Endothelial cell of umbilical vein (primary cell): ENCODE measurements around the gene PKP4. TPM values are rescaled to one million over a fixed set of nuclear protein-coding genes. Genes with fewer than 3 reads are reported as not detected.
A peak's percentile ranks its signal among the peaks of the same experiment; 100 is the strongest.

ENCODE experiments used
- BruUV-seq: library from RNA; stranded (reverse); fragments of 400-500 nt; replicated peaks from 2 replicates; lab custom pipeline; 2021; lab: Mats Ljungman, UMichigan
- CTCF ChIA-PET: fragments of 300-600, 350-600 bp; sonication (Branson Sonifier 250); formaldehyde crosslinking; loops from one replicate; lab custom pipeline; 2021; ENCODE audit warnings: antibody characterized with exemption, inconsistent platforms; lab: Charles Lee
- POLR2A ChIA-PET: fragments of 300-600, 350-600 bp; sonication (Branson Sonifier 250); formaldehyde crosslinking; loops from one replicate; lab custom pipeline; 2021; ENCODE audit warnings: antibody characterized with exemption, inconsistent platforms; lab: Charles Lee
- DNase-seq: peaks from one replicate; pipeline ENCODE4 v3.0.0-alpha.2; 2011; ENCODE audit warnings: low read depth, low spot score
- FAIRE-seq: peaks from 2 replicates; lab custom pipeline; 2011; peaks lifted over from hg19 to GRCh38; lab: Jason Lieb, UNC
- H2AFZ ChIP-seq: 2 replicates; pipeline ENCODE4 v1.6.0; 2012; ENCODE audit warnings: low read depth, low read length, control low read depth, inconsistent platforms
- H3K27ac ChIP-seq: 2 replicates; pipeline ENCODE4 v1.5.1; 2011; ENCODE audit warnings: low read depth, mild to moderate bottlenecking, control low read depth, low read length, moderate library complexity; ENCODE audit not compliant: insufficient read depth
- H3K27me3 ChIP-seq, 2 experiments: 2 replicates each; pipeline versions ENCODE4 v1.6.0 to v1.6.1; 2011; ENCODE audit warnings: low read length in 2 of 2, mixed read lengths in 1 of 2; ENCODE audit not compliant: control insufficient read depth in 2 of 2, insufficient read depth in 2 of 2
- H3K36me3 ChIP-seq, 2 experiments: 2 replicates in 1 of 2; 3 replicates in 1 of 2; pipeline ENCODE4 v1.5.1; 2011; ENCODE audit warnings: low read length in 2 of 2, mild to moderate bottlenecking in 1 of 2, moderate library complexity in 1 of 2; ENCODE audit not compliant: control insufficient read depth in 2 of 2, insufficient read depth in 2 of 2; ENCODE audit errors: extremely low read depth in 1 of 2
- H3K4me1 ChIP-seq: 3 replicates; pipeline ENCODE4 v1.5.1; 2011; ENCODE audit warnings: mild to moderate bottlenecking, low read length; ENCODE audit not compliant: control insufficient read depth, insufficient read depth; ENCODE audit errors: extremely low read depth
- H3K4me2 ChIP-seq: 2 replicates; pipeline ENCODE4 v1.6.1; 2011; ENCODE audit warnings: low read length, control low read depth, mixed read lengths; ENCODE audit not compliant: insufficient read depth
- H3K4me3 ChIP-seq, 3 experiments: fragments of 200-600 bp in 1 of 3; sonication (generic), shearing (Covaris generic) in 1 of 3; replicated peaks in 1 of 3; 2 replicates each; pipeline ENCODE4 v1.5.1; 2011 to 2016; ENCODE audit warnings: control low read depth in 3 of 3, low read length in 3 of 3, mild to moderate bottlenecking in 2 of 3, inconsistent platforms in 1 of 3, low read depth in 1 of 3, moderate library complexity in 1 of 3; ENCODE audit not compliant: insufficient read depth in 1 of 3
- H3K79me2 ChIP-seq: 2 replicates; pipeline ENCODE4 v1.6.0; 2012; ENCODE audit warnings: low read length, inconsistent platforms; ENCODE audit not compliant: control insufficient read depth, insufficient read depth
- H3K9ac ChIP-seq: replicated peaks from 2 replicates; pipeline ENCODE3; 2011; ENCODE audit warnings: low read length, control low read depth; ENCODE audit not compliant: insufficient read depth; ENCODE audit errors: extremely low read depth
- H3K9me1 ChIP-seq: replicated peaks from 3 replicates; pipeline ENCODE4 v1.6.0; 2011; ENCODE audit warnings: mild to moderate bottlenecking, low read length; ENCODE audit not compliant: control insufficient read depth, insufficient read depth; ENCODE audit errors: extremely low read depth
- H3K9me3 ChIP-seq: replicated peaks from 2 replicates; pipeline ENCODE4 v1.5.1; 2012; ENCODE audit warnings: low read length, inconsistent platforms; ENCODE audit not compliant: control insufficient read depth, insufficient read depth
- H4K20me1 ChIP-seq: replicated peaks from 2 replicates; pipeline ENCODE3; 2011; ENCODE audit warnings: mild to moderate bottlenecking, low read length; ENCODE audit not compliant: control insufficient read depth, insufficient read depth; ENCODE audit errors: extremely low read depth
- CTCF ChIP-seq, 2 donors: IDR thresholded peaks; 1 replicate in 1 of 2; 2 replicates in 1 of 2; pipeline ENCODE4 v1.5.1; 2011; ENCODE audit warnings: low read length in 2 of 2, mild to moderate bottlenecking in 2 of 2, moderate library complexity in 2 of 2, control low read depth in 1 of 2, inconsistent platforms in 1 of 2, low read depth in 1 of 2; ENCODE audit not compliant: insufficient read depth in 1 of 2; ENCODE audit errors: extremely low read depth in 1 of 2
- EZH2 ChIP-seq: IDR thresholded peaks from 2 replicates; pipeline ENCODE4 v1.6.1; 2012; ENCODE audit warnings: borderline replicate concordance, low read depth, mild to moderate bottlenecking, moderate library complexity, low read length, inconsistent platforms; ENCODE audit not compliant: severe bottlenecking
- FOS ChIP-seq: IDR thresholded peaks from 2 replicates; pipeline ENCODE4 v1.6.1; 2011; ENCODE audit warnings: mild to moderate bottlenecking, low read length, moderate library complexity, borderline replicate concordance; ENCODE audit not compliant: insufficient read depth
- GATA2 ChIP-seq: IDR thresholded peaks from 2 replicates; pipeline ENCODE4 v1.7.0; 2011; ENCODE audit warnings: low read depth, mild to moderate bottlenecking, moderate library complexity, mixed read lengths, low read length; ENCODE audit not compliant: insufficient read length, insufficient read depth
- JUN ChIP-seq: IDR thresholded peaks from 2 replicates; pipeline ENCODE4 v1.6.1; 2011; ENCODE audit warnings: borderline replicate concordance, low read depth; ENCODE audit not compliant: insufficient read length, insufficient read depth
- MAX ChIP-seq: IDR thresholded peaks from 2 replicates; pipeline ENCODE4 v1.6.1; 2011; ENCODE audit not compliant: insufficient read depth, insufficient read length
- MYC ChIP-seq: IDR thresholded peaks from one replicate; pipeline ENCODE4 v1.6.1; 2011; ENCODE audit warnings: mild to moderate bottlenecking, low read depth, low read length
- POLR2A ChIP-seq: IDR thresholded peaks from 2 replicates; pipeline ENCODE4 v1.6.1; 2012; ENCODE audit warnings: low read depth, mild to moderate bottlenecking, control low read depth, low read length
- POLR2AphosphoS5 ChIP-seq: IDR thresholded peaks from 2 replicates; pipeline ENCODE4 v1.6.1; 2012; ENCODE audit warnings: low read depth, mild to moderate bottlenecking, control low read depth, low read length, moderate library complexity; ENCODE audit not compliant: insufficient read depth
- dilution Hi-C: fragments of 300-500 bp; cut with MboI; formaldehyde crosslinking; loops from one replicate; pipeline ENCODE4 v1.15.0; 2019; ENCODE audit warnings: low sequenced_read_pairs; ENCODE audit not compliant: extremely low pct_ligation_motif_present
- intact Hi-C: fragments of 100-400 bp; cut with micrococcal nuclease; formaldehyde crosslinking; loops from one replicate; pipeline ENCODE4 v1.10.0; 2022
- polyA plus RNA-seq, 4 experiments: library from polyadenylated mRNA; depleted of rRNA in 3 of 4; stranded (reverse) in 3 of 4; unstranded in 1 of 4; fragments of >200 nt; gene quantifications; 2 replicates each; pipeline versions ENCODE4 v1.2.1 to v1.2.3, GENCODE V29; 2011 to 2012; ENCODE audit warnings: missing spikeins in 1 of 4
- total RNA-seq: library from RNA; stranded (reverse); gene quantifications from 2 replicates; pipeline ENCODE4 v1.2.3, GENCODE V29; 2021

PKP4 gene
- total and polyA plus RNA-seq, 2 donors (not counting 3 experiments of a cell fraction or from before 2014, with no cell fraction given) = 35.4 to 68.5 TPM

- DNase-seq (peak; percentile 12), FAIRE-seq (no peak)
- H3K9me1 ChIP-seq = no peaks in the 10 kb centered on the region
- intact Hi-C loops (no loop called here), dilution Hi-C loops (no loop called here)
- no peak overlapping the region for H3K27ac ChIP-seq
- H3K9me3 ChIP-seq = no peaks in the 10 kb centered on the region
- H2AFZ ChIP-seq = no peak overlapping the region
- ChIA-PET CTCF (interaction anchor here (0.6 to 2.0 kb wide), 3 partner anchors 14 to 18 kb away, joined by 3 to 7 read pairs (median 3); no protein-coding TSS in a partner anchor), POLR2A (no interaction called here)
- no peaks in the 10 kb centered on the region for H4K20me1 ChIP-seq
- no peak overlapping the region for H3K4me3 ChIP-seq
- no peak overlapping the region for H3K9ac ChIP-seq
- H3K27me3 ChIP-seq = no peaks in the 10 kb centered on the region
- no peak overlapping the region for H3K4me2 ChIP-seq
- peaks cover 14% of the 10 kb centered on the region for H3K4me1 ChIP-seq
- no peaks in the 10 kb centered on the region for H3K79me2 ChIP-seq
- no TSS peak for BruUV-seq
- peaks cover 3 to 8% of the 10 kb centered on the region in 2 experiments for H3K36me3 ChIP-seq
- TF ChIP-seq MAX (no peak), POLR2A (no peak), POLR2AphosphoS5 (no peak), FOS (no peak), MYC (no peak), EZH2 (no peak)
These were observed 180.6 kb downstream of the PKP4 start for GRCh38 chr2:158637357-158637756.

GRCh38 chr2:158644139-158644538 is 187.4 kb downstream of the PKP4 start:
- Histone ChIP-seq H3K36me3 (peaks cover 3 to 5% of the 10 kb centered on the region in 2 experiments), H3K27me3 (no peaks in the 10 kb centered on the region), H3K27ac (no peak overlapping the region), H3K9me1 (no peaks in the 10 kb centered on the region), H4K20me1 (no peaks in the 10 kb centered on the region), H3K4me3 (no peak overlapping the region), H2AFZ (no peak overlapping the region), H3K4me1 (no peaks in the 10 kb centered on the region), H3K9ac (no peak overlapping the region), H3K4me2 (no peak overlapping the region), H3K79me2 (no peaks in the 10 kb centered on the region), H3K9me3 (no peaks in the 10 kb centered on the region)
- dilution Hi-C loops (no loop called here), intact Hi-C loops (no loop called here)
- BruUV-seq = no TSS peak
- ChIA-PET CTCF (interaction anchor here (1.0 kb wide), 1 partner anchor 44 kb away, joined by 3 read pairs; no protein-coding TSS in a partner anchor), POLR2A (no interaction called here)
- DNase-seq (no peak), FAIRE-seq (no peak)
- TF ChIP-seq MAX = no peak
- no peak for TF ChIP-seq GATA2
- no peak for TF ChIP-seq POLR2A
- no peak for TF ChIP-seq JUN
- TF ChIP-seq MYC = no peak
- no peak for TF ChIP-seq CTCF (IDR thresholded peaks at IDR 0.05; ENCODE audit: extremely low read depth in 1 of 2, insufficient read depth in 1 of 2, low read depth in 1 of 2, low read length in 2 of 2)
- TF ChIP-seq POLR2AphosphoS5 = no peak
- no peak for TF ChIP-seq FOS
- no peak for TF ChIP-seq EZH2
